HepG2 (cell line): ENCODE results near the gene CNTRL. TPM values are rescaled to one million over a fixed set of nuclear protein-coding genes. Genes with fewer than 3 reads are reported as not detected.
A peak's percentile ranks its signal among the peaks of the same experiment; 100 is the strongest.

Experiments used
- FLYWCH1 ChIP-seq: sonication (generic); formaldehyde crosslinking; IDR thresholded peaks from 2 replicates; pipeline ENCODE4 v1.8.1; 2023; ENCODE audit warnings: mild to moderate bottlenecking, missing genetic modification reagents
- HNRNPK ChIP-seq: fragments of 200-400 bp; formaldehyde crosslinking; IDR thresholded peaks from 2 replicates; pipeline ENCODE4 v1.6.1; 2018; ENCODE audit warnings: low read length, low read depth, moderate library complexity, mild to moderate bottlenecking; ENCODE audit not compliant: poor library complexity, severe bottlenecking
- ISL2 ChIP-seq: sonication (generic); formaldehyde crosslinking; IDR thresholded peaks from 2 replicates; pipeline ENCODE4 v1.5.0; 2020; ENCODE audit warnings: missing genetic modification reagents
- MXI1 ChIP-seq: IDR thresholded peaks from 3 replicates; pipeline ENCODE4 v1.6.1; 2012; ENCODE audit warnings: low read depth, low read length, inconsistent platforms, borderline replicate concordance
- RBAK ChIP-seq: sonication (generic); formaldehyde crosslinking; IDR thresholded peaks from 2 replicates; pipeline ENCODE4 v1.5.1; 2020; ENCODE audit warnings: mild to moderate bottlenecking, missing genetic modification reagents
- REXO4 ChIP-seq: sonication (generic); formaldehyde crosslinking; IDR thresholded peaks from 2 replicates; pipeline ENCODE4 v1.8.0; 2022; ENCODE audit warnings: missing genetic modification reagents, mild to moderate bottlenecking, borderline replicate concordance
- TEAD3 ChIP-seq: optimal IDR thresholded peaks from 2 replicates; pipeline ENCODE3; 2016; ENCODE audit warnings: borderline replicate concordance
- ZFP90 ChIP-seq: sonication (generic); formaldehyde crosslinking; IDR thresholded peaks from 2 replicates; pipeline ENCODE4 v1.8.0; 2022; ENCODE audit warnings: missing genetic modification reagents, mild to moderate bottlenecking, inconsistent platforms, borderline replicate concordance
- ZNF570 ChIP-seq: sonication (generic); formaldehyde crosslinking; IDR thresholded peaks from 2 replicates; pipeline ENCODE4 v1.4.0; 2020; ENCODE audit warnings: mild to moderate bottlenecking, missing genetic modification reagents, borderline replicate concordance
- polyA plus RNA-seq, 8 experiments: library from polyadenylated mRNA; depleted of rRNA in 3 of 8; stranded (reverse) in 7 of 8; unstranded in 1 of 8; fragments of >200 nt; fragmentation: Illumina TruSeq in 4 of 8; extraction: Trizol in 4 of 8; gene quantifications; 2 replicates each; pipeline versions ENCODE4 v1.2.1 to v1.2.3, GENCODE V29; 2011 to 2016; ENCODE audit warnings: low read depth in 4 of 8, missing spikeins in 1 of 8, mixed read lengths in 1 of 8; ENCODE audit not compliant: insufficient read depth in 1 of 8
- total RNA-seq, 5 experiments: library from RNA; depleted of rRNA; stranded (reverse); fragments of >200 nt; fragmentation: Illumina TruSeq; extraction: Trizol; gene quantifications; 2 replicates each; pipeline ENCODE4 v1.2.3, GENCODE V29; 2016; ENCODE audit warnings: low read depth in 1 of 5
- TF ChIP-seq, protein P1 (sequence below): sonication (generic); formaldehyde crosslinking; IDR thresholded peaks from 2 replicates; pipeline ENCODE4 v1.4.0; 2020; ENCODE audit warnings: mild to moderate bottlenecking, missing genetic modification reagents, borderline replicate concordance
- TF ChIP-seq, protein P2 (sequence below): sonication (generic); formaldehyde crosslinking; IDR thresholded peaks from 2 replicates; pipeline ENCODE4 v1.5.1; 2020; ENCODE audit warnings: mild to moderate bottlenecking, missing genetic modification reagents
- TF ChIP-seq, protein P3 (sequence below): sonication (generic); formaldehyde crosslinking; IDR thresholded peaks from 2 replicates; pipeline ENCODE4 v1.4.0; 2020; ENCODE audit warnings: missing genetic modification reagents
- TF ChIP-seq, protein P4 (sequence below): sonication (generic); formaldehyde crosslinking; conservative IDR thresholded peaks from 2 replicates; pipeline ENCODE4 v1.5.0; 2020; ENCODE audit warnings: missing genetic modification reagents
- TF ChIP-seq, protein P5 (sequence below): sonication (generic); formaldehyde crosslinking; IDR thresholded peaks from 2 replicates; pipeline ENCODE4 v1.5.0; 2020; ENCODE audit warnings: missing genetic modification reagents
- TF ChIP-seq, protein P6 (sequence below): sonication (generic); formaldehyde crosslinking; IDR thresholded peaks from 2 replicates; pipeline ENCODE4 v1.4.0; 2020; ENCODE audit warnings: mild to moderate bottlenecking, missing genetic modification reagents

CNTRL gene
- total and polyA plus RNA-seq, 2 of the 13 experiments (the other 11 are each of a cell fraction or from before 2014, with no cell fraction given), result 7.5 to 11.8 TPM

DNA sequence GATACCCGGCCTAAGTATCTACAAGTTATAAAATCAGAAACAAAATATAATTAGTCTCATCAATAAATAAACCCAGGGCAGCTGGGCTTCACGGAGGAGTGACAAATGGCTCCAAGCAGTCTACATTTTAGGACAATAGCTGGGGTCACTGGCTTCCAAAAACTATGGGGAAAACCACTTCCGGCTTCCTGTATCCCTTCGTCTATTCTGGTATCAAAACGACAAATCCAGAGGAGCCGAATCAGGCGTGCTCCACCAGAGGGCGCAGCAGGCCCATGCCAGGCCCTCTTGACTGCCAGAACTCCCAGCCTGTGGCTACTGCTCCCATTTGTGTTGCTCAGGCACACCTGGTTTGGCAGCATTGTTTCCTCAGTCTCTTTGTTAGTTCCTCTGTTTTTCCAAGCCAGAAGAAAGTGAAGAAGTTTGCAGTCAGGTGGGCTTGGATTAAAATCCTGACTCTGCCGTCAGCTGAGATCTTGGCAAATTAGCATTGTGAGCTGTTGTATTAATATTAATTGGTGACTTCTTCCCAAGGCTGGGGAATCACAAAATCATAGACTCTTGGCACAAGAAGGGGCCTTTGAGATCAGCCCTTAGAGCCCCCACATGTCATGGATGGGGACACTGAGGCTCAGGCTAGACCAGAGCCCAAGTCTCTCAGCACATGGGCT is 138.5 kb downstream of the CNTRL start (continued):
- TF ChIP-seq, protein P1, sequence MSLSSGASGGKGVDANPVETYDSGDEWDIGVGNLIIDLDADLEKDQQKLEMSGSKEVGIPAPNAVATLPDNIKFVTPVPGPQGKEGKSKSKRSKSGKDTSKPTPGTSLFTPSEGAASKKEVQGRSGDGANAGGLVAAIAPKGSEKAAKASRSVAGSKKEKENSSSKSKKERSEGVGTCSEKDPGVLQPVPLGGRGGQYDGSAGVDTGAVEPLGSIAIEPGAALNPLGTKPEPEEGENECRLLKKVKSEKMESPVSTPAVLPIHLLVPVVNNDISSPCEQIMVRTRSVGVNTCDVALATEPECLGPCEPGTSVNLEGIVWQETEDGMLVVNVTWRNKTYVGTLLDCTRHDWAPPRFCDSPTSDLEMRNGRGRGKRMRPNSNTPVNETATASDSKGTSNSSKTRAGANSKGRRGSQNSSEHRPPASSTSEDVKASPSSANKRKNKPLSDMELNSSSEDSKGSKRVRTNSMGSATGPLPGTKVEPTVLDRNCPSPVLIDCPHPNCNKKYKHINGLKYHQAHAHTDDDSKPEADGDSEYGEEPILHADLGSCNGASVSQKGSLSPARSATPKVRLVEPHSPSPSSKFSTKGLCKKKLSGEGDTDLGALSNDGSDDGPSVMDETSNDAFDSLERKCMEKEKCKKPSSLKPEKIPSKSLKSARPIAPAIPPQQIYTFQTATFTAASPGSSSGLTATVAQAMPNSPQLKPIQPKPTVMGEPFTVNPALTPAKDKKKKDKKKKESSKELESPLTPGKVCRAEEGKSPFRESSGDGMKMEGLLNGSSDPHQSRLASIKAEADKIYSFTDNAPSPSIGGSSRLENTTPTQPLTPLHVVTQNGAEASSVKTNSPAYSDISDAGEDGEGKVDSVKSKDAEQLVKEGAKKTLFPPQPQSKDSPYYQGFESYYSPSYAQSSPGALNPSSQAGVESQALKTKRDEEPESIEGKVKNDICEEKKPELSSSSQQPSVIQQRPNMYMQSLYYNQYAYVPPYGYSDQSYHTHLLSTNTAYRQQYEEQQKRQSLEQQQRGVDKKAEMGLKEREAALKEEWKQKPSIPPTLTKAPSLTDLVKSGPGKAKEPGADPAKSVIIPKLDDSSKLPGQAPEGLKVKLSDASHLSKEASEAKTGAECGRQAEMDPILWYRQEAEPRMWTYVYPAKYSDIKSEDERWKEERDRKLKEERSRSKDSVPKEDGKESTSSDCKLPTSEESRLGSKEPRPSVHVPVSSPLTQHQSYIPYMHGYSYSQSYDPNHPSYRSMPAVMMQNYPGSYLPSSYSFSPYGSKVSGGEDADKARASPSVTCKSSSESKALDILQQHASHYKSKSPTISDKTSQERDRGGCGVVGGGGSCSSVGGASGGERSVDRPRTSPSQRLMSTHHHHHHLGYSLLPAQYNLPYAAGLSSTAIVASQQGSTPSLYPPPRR (CRISPR knock-in tag), result no peak
- TF ChIP-seq, protein P2, sequence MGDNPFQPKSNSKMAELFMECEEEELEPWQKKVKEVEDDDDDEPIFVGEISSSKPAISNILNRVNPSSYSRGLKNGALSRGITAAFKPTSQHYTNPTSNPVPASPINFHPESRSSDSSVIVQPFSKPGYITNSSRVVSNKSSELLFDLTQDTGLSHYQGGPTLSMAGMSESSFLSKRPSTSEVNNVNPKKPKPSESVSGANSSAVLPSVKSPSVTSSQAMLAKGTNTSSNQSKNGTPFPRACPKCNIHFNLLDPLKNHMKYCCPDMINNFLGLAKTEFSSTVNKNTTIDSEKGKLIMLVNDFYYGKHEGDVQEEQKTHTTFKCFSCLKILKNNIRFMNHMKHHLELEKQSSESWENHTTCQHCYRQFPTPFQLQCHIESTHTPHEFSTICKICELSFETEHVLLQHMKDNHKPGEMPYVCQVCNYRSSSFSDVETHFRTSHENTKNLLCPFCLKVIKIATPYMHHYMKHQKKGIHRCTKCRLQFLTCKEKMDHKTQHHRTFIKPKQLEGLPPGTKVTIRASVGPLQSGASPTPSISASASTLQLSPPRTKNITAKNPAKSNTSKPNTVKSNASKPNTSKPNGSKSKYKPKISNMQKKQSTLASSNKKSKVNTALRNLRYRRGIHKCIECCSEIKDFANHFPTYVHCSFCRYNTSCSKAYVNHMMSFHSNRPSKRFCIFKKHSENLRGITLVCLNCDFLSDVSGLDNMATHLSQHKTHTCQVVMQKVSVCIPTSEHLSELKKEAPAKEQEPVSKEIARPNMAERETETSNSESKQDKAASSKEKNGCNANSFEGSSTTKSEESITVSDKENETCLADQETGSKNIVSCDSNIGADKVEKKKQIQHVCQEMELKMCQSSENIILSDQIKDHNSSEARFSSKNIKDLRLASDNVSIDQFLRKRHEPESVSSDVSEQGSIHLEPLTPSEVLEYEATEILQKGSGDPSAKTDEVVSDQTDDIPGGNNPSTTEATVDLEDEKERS (CRISPR knock-in tag), result no peak
- TF ChIP-seq, protein P3, sequence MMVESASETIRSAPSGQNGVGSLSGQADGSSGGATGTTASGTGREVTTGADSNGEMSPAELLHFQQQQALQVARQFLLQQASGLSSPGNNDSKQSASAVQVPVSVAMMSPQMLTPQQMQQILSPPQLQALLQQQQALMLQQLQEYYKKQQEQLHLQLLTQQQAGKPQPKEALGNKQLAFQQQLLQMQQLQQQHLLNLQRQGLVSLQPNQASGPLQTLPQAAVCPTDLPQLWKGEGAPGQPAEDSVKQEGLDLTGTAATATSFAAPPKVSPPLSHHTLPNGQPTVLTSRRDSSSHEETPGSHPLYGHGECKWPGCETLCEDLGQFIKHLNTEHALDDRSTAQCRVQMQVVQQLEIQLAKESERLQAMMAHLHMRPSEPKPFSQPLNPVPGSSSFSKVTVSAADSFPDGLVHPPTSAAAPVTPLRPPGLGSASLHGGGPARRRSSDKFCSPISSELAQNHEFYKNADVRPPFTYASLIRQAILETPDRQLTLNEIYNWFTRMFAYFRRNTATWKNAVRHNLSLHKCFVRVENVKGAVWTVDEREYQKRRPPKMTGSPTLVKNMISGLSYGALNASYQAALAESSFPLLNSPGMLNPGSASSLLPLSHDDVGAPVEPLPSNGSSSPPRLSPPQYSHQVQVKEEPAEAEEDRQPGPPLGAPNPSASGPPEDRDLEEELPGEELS (CRISPR knock-in tag), result no peak
- TF ChIP-seq ZNF570 (CRISPR knock-in tag) (no peak), ISL2 (CRISPR knock-in tag) (peak; percentile 45; the same call in 1 of the 2 replicates), ZFP90 (0 out of 2 replicates have a peak, but pooled peaks have one; percentile 40), FLYWCH1 (CRISPR knock-in tag) (no peak), MXI1 (peak; percentile 51; the same call in 1 of the 3 replicates), RBAK (CRISPR knock-in tag) (no peak), HNRNPK (no peak), REXO4 (CRISPR knock-in tag) (no peak), TEAD3 (CRISPR knock-in tag) (no peak)
- TF ChIP-seq, protein P4, sequence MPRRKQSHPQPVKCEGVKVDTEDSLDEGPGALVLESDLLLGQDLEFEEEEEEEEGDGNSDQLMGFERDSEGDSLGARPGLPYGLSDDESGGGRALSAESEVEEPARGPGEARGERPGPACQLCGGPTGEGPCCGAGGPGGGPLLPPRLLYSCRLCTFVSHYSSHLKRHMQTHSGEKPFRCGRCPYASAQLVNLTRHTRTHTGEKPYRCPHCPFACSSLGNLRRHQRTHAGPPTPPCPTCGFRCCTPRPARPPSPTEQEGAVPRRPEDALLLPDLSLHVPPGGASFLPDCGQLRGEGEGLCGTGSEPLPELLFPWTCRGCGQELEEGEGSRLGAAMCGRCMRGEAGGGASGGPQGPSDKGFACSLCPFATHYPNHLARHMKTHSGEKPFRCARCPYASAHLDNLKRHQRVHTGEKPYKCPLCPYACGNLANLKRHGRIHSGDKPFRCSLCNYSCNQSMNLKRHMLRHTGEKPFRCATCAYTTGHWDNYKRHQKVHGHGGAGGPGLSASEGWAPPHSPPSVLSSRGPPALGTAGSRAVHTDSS, result no peak
- TF ChIP-seq, protein P5, sequence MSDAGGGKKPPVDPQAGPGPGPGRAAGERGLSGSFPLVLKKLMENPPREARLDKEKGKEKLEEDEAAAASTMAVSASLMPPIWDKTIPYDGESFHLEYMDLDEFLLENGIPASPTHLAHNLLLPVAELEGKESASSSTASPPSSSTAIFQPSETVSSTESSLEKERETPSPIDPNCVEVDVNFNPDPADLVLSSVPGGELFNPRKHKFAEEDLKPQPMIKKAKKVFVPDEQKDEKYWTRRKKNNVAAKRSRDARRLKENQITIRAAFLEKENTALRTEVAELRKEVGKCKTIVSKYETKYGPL (CRISPR knock-in tag), result no peak
- TF ChIP-seq, protein P6, sequence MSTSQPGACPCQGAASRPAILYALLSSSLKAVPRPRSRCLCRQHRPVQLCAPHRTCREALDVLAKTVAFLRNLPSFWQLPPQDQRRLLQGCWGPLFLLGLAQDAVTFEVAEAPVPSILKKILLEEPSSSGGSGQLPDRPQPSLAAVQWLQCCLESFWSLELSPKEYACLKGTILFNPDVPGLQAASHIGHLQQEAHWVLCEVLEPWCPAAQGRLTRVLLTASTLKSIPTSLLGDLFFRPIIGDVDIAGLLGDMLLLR, result no peak
